ENCODE measurements around the gene LCMT1. TPM values are rescaled to one million over a fixed set of nuclear protein-coding genes. Genes with fewer than 3 reads are reported as not detected.

LCMT1 gene
- total and polyA plus RNA-seq, 9 donors, result 29.4 to 58.9 (median 38.3) TPM

DNA sequence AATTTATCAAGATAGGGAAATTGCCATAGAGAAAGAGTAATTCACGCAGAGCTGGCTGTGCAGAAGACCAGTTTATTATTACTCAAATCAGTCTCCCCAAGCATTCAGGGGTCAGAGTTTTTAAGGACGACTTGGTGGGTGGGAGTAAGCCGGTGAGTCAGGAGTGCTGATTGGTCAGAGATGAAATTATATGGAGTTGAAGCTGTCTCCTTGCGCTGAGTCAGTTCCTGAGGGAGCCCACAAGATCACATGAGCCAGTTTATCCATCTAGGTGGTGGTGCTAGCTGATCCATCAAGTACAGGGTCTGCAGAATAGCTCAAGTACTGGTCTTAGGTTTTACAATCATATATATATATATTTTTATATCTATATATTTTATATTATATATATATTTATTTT lies 99.2 kb downstream of the LCMT1 start:
- intact Hi-C loops (cut with DNase I), result no loop called here
- TF ChIP-seq POLR2A (IDR thresholded peaks at IDR 0.05) (no peak), EP300 (IDR thresholded peaks at IDR 0.05) (no peak)
- TF ChIP-seq, protein P1, sequence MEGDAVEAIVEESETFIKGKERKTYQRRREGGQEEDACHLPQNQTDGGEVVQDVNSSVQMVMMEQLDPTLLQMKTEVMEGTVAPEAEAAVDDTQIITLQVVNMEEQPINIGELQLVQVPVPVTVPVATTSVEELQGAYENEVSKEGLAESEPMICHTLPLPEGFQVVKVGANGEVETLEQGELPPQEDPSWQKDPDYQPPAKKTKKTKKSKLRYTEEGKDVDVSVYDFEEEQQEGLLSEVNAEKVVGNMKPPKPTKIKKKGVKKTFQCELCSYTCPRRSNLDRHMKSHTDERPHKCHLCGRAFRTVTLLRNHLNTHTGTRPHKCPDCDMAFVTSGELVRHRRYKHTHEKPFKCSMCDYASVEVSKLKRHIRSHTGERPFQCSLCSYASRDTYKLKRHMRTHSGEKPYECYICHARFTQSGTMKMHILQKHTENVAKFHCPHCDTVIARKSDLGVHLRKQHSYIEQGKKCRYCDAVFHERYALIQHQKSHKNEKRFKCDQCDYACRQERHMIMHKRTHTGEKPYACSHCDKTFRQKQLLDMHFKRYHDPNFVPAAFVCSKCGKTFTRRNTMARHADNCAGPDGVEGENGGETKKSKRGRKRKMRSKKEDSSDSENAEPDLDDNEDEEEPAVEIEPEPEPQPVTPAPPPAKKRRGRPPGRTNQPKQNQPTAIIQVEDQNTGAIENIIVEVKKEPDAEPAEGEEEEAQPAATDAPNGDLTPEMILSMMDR (IDR thresholded peaks at IDR 0.05), result no peak
- 37 to 50% (median 37%) methylated on average over 4 of the region's 4 CpGs for WGBS, 3 donors
- no peaks in the 10 kb centered on the region for H3K4me1 ChIP-seq (ENCODE audit: insufficient read depth)
- H3K4me3 ChIP-seq, result no peak overlapping the region
- H3K36me3 ChIP-seq, result no peaks in the 10 kb centered on the region
- no peaks in the 10 kb centered on the region for H3K27me3 ChIP-seq
- no peak for DNase-seq
- no peak overlapping the region for H3K27ac ChIP-seq
- no peaks in the 10 kb centered on the region for H3K9me3 ChIP-seq

DNA sequence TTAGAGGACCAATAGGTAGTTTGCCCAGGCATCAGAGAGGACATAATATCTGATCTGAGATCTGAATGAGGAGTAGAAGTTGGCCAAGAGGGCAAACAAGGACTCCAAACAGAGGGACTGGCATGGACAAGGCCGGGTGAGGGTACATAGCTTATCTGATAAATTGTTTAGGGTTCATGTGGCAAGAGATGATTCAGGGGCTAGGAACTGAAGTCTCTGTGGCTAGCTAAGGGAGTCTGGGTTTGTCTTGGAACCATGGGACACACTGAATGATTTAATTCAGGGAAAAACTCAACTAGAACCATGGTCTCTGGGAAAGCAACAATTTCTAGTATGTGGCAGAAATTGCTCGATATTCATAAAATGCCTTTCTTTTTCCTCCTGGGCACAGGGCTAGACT lies 101.1 kb downstream of the LCMT1 start:
- intact Hi-C loops (cut with DNase I), result no loop called here
- H3K9me3 ChIP-seq, result no peaks in the 10 kb centered on the region
- no peak for DNase-seq
- H3K27ac ChIP-seq, result no peak overlapping the region
- no peaks in the 10 kb centered on the region for H3K4me1 ChIP-seq (ENCODE audit: insufficient read depth)
- no peak overlapping the region for H3K4me3 ChIP-seq
- H3K27me3 ChIP-seq, result no peaks in the 10 kb centered on the region
- TF ChIP-seq EP300 (IDR thresholded peaks at IDR 0.05), result no peak
- TF ChIP-seq POLR2A (IDR thresholded peaks at IDR 0.05), result no peak
- TF ChIP-seq, protein P1 (IDR thresholded peaks at IDR 0.05), result no peak
- WGBS, 3 donors, result 77 to 92% (median 84%) methylated on average over 2 of the region's 2 CpGs
- H3K36me3 ChIP-seq, result no peaks in the 10 kb centered on the region

DNA sequence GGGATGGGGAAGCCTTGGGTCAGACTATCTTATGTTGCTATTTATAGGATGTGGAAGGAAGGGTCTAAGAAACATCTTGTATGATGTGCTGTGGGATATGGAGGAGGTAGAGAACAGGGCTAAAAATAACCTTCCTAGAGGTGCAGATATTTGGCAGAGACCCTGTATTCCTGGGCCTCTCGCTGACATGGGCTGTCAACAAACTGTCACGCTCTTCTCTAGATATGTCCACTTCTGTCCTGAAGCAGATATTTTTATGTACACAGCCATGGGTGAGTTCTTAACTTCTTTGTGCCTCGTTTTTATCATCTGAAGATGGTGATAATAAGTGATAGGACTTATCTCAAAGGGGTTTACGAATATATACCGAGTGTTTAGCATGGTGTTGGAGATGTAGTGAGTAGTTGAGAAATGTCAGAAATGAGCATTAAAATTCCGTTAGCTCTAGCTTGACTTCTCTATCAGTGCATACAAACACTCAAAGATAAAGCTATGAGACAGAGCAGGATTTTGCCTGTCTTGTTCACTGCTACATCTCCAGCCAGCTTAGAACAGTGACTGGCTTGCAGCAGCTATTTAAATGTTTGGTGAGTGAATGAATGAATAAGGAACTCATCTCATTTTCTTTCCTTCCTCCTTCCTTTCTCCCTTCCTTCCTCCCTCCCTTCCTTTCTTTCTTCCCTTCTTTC lies 102.3 kb downstream of the LCMT1 start:
- intact Hi-C loops (cut with DNase I), result no loop called here
- TF ChIP-seq POLR2A (IDR thresholded peaks at IDR 0.05), result no peak
- TF ChIP-seq, protein P1 (IDR thresholded peaks at IDR 0.05), result no peak
- TF ChIP-seq EP300 (IDR thresholded peaks at IDR 0.05), result no peak

DNA sequence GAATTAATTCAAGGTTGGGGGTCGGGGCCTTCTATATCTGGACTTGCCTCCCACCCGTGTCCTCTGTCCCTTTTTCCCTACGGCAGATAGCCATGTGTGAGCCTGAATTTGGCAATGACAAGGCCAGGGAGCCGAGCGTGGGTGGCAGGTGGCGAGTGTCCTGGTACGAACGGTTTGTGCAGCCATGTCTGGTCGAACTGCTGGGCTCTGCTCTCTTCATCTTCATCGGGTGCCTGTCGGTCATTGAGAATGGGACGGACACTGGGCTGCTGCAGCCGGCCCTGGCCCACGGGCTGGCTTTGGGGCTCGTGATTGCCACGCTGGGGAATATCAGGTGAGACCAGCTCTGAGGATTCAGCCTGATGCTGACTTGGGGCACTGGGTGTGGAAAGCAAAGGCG lies 105.6 kb downstream of the LCMT1 start:
- Histone ChIP-seq H3K9me3 (no peaks in the 10 kb centered on the region), H3K4me3 (no peak overlapping the region), H3K4me1 (ENCODE audit: insufficient read depth) (no peaks in the 10 kb centered on the region), H3K27me3 (no peaks in the 10 kb centered on the region), H3K27ac (no peak overlapping the region), H3K36me3 (no peaks in the 10 kb centered on the region)
- DNase-seq, result no peak
- intact Hi-C loops (cut with DNase I), result no loop called here
- WGBS, 3 donors, result 82 to 92% (median 83%) methylated on average over 17 of the region's 17 CpGs
- TF ChIP-seq EP300 (IDR thresholded peaks at IDR 0.05), result no peak
- TF ChIP-seq, protein P1 (IDR thresholded peaks at IDR 0.05), result no peak
- TF ChIP-seq POLR2A (IDR thresholded peaks at IDR 0.05), result no peak

More for the DNA sequence above, 102.3 kb downstream of the LCMT1 start:
- Histone ChIP-seq H3K36me3 (no peaks in the 10 kb centered on the region), H3K9me3 (no peaks in the 10 kb centered on the region), H3K27ac (no peak overlapping the region), H3K27me3 (no peaks in the 10 kb centered on the region), H3K4me3 (no peak overlapping the region), H3K4me1 (ENCODE audit: insufficient read depth) (no peaks in the 10 kb centered on the region)
- no peak for DNase-seq
- 18 to 30% (median 21%) methylated on average over 6 of the region's 6 CpGs for WGBS, 3 donors

Data from ovary (tissue), 9 donors.